Stimulated activated CD8-positive, alpha-beta memory T cell treated with anti-CD3 and anti-CD28 coated beads, Interleukin-7, amount 100 ng/mL, for 1 hour (primary cell): Measurements from ENCODE around the gene TCF7L2.

Experiments
- DNase-seq, 2 donors: peaks; one replicate each; pipeline ENCODE4 v3.0.0-alpha.2; 2020; ENCODE audit warnings: low read depth in 2 of 2

TCF7L2 gene

DNA sequence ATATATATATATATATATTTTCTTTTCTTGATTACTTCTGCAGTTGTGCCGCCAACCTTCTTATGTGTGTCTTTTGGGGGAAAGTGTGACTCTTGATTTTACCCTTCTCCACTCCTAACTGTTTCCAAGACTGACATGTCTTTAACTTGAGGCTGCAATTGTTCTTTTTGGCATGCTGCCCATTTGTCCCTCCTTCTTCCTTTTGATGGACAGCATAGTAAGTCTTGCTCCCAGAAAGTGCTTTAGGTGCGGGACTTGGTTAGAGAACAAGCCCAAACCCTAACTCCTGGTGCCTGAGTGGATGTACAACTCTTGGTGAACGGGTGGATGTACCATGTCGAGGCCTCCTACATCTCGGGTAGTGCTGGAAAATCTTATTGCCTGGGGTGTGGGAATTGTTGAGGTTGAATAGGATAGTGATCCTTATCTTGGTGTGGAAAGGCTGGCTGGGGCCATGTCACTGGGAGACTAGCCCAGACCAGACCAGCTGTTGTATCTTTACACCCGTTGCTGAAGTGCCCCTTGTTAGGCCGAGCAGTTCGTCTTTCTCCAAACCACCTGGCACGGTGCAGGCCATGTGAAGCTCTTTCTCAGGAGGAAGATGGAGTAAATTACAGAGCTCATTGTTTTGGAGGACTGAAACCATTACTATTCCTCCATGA is 16.3 kb downstream of the TCF7L2 start:
- DNase-seq = no peak

DNA sequence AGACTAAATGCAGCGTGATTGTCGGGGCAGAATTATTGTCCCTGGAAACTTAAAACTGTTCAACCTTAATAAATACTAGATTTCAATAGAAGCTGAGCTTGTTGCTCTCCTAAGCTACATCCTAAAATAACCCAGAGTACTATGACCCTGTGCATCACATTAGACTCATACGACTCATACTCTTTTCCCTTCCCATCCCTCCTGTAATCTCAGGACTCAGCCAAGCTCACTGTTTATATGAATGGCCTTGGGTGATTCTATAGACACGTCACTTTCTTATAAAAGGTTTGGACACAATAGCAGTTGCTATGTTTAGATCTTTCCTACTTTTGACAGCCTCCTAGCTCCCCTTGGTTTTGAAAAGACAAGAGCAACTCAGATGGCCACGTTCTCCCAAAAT is 17.2 kb downstream of the TCF7L2 start:
- no peak for DNase-seq

- DNase-seq = no peak
Measured at GRCh38 chr10:112969131-112969530, 19.1 kb downstream of the TCF7L2 start.

DNA sequence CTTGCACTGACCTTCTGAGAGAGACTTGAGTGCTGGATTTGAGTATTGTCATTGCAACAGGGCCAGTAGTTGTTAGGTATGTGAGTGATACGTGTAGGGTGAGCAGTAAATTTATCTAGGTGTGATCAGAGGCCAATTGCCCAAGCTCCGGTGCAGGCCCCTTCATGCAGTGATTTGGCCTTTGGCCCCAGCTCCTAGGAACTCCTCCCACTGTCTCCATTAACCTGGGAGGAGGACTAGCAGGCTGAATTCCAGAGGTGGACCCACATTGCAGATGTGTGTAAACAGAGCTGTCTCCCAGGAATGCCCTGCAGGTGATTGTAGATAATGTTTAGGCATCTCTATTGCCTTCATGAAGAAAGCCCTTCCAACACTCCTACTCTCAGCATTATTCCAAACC is 19.5 kb downstream of the TCF7L2 start:
- DNase-seq = no peak

GRCh38 chr10:112970021-112970420 is 20.0 kb downstream of the TCF7L2 start:
- DNase-seq = no peak

DNA sequence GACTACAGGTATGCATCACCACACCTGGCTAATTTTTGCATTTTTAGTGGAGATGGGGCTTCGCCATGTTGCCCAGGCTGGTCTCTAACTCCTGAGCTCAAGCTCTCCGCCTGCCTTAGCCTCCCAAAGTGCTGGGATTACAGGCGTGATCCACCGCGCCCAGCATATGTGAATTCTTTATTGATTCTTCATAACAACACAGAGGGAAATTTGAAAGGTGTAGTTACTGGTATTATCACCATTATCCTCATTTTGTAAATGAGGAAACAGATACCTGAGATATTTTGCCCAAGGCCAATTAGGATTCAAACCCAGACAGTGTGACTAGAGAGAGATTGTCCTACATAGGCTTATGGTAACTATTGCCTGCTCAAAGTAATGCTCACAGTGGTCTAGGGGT is 22.6 kb downstream of the TCF7L2 start:
- DNase-seq = no peak

DNA sequence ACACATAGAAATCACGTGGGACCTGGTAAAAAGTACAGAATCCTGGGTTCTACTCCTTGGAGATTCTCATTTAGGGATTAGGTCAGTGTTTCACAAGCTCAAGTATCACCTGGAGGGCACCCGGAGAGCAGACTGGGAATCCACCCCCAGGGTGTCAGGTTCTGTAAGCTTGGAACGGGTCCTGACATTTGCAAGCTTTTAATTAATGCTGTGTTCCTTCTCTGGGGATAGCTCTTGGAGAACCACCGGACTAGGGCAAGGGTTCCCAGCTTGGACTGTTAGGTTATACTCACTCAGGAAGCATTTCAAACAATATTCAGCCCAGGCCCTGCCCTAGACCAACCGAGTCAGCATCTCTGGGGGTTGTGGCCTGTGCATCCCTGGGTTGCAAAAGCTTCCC is 23.0 kb downstream of the TCF7L2 start:
- no peak for DNase-seq

DNA sequence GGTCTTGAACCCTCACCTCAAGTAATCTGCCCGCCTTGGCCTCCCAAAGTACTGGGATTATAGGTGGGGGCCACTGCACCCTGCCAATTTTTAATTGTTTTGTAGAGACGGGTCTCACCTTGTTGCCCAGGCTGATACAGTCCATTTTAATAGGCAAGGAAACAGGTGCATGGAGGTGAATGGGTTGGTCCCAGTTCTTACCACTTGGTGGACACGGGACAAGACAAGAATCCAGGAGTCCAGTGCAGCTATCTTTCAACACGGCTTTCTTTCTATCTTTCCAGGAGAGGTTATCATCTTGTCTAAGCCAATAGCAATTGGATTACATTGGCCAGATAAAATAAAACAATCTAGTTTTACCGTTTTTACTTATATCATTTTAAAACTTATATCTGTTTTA is 23.8 kb downstream of the TCF7L2 start:
- no peak for DNase-seq

DNA sequence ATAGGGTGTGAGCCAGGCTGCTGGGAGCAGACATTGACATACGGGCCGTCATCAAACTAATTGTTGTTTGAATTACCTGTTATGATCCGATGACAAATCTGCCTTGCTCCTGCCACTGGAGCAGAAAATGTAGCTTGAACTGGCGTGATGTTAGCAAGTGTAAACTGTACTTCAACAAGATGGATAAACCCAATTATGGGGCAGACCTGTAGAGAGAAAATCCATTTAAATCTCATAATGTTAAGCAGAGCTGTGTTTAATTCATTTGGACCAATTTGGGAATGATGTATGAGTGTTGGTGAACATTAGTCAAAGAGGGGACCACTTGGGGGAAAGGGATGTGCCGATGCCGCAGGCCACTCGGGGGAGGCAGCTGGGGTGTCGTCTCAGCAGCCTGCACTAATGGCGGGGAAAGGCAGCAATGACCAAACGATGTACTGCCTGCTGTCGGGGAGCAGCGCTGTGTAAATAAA is 27.4 kb downstream of the TCF7L2 start:
- no peak for DNase-seq

- no peak for DNase-seq
Measured at GRCh38 chr10:112979927-112980326, 29.9 kb downstream of the TCF7L2 start.

DNA sequence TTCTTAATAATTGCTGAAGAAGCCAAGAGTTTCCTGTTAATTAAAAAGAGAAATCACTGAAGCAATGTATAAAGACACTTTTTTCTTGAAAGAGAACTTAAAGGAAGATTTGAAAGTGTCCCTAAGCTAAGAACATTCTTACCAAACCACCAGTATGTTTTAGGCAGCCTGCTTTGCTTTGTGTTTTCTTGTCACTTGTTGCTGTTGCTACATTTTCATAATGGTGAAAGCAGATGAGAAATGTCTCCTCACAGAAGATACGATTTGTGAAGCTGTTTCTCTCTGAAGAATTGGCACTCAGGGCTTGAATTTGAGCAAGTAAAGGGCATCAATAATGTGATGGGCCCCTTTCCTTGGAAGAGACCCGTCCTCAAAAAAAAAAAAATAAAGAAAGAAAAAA is 30.9 kb downstream of the TCF7L2 start:
- no peak for DNase-seq

DNA sequence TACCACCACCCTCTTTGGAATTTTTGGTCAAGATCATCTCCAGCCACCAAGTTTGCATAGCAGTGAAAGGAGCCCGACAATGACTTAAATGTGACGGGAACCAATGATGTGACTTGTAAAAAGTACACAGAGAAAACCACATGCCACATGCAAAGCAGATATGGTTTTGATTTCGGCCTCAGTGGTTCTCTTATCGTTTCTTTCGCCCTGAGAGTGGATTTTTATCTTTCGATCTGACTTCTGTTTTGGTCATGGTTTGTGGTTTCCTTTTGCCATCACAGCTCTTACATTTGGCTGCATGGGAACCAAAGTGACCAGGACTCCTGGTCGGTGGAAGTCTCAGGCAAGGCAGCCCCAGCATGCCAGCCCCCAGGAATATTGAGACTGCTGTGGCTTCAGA is 31.5 kb downstream of the TCF7L2 start:
- DNase-seq = no peak

DNA sequence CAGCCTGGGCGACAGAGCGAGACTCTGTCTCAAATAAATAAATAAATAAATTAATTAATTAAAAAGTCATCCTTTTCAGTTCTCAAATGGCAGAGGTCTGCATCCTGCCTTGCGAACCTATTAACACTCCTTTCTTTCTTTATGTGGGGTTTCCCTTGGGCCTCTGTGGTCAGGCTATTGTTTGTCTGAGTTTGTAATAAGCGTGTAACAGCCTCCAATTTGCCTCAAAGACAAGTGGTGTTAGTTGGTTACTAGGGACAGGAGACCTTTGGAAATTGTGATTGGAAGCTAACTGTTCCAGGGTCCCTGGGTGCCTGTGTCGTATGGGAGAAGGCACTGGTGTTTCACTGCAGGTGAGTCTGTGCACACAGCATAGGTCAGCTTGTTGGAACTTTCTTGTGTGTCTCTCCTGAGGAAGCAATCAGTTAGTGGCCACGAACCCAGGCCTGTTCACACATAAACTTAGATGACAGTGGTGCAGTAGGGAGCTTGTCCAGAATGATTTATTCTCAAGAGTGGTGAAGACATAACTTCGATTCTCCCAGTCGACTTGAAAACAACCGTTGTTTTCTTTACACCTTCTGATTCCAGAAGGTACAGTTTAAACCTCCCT is 33.5 kb downstream of the TCF7L2 start:
- no peak for DNase-seq

DNA sequence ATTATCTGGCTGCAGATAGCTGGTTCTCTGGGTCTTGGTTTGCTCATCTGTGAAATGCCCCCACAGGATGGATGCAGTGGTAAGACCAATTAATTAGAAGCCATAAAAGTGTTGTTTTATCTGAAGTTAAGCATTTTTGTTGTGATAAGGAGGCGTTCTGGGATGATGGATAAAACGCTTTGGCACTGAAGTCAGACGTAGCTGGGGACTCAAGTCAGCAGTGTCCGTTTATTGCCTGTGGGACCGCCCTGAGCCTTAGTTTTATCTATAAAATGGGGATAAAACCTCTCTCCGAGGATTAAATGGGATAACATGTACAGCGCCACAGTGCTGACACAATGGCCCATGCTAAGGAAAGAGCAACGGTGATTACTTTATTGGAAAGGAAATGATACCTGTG is 34.7 kb downstream of the TCF7L2 start:
- DNase-seq = no peak

GRCh38 chr10:112985690-112986543 is 35.9 kb downstream of the TCF7L2 start:
- DNase-seq = no peak

DNA sequence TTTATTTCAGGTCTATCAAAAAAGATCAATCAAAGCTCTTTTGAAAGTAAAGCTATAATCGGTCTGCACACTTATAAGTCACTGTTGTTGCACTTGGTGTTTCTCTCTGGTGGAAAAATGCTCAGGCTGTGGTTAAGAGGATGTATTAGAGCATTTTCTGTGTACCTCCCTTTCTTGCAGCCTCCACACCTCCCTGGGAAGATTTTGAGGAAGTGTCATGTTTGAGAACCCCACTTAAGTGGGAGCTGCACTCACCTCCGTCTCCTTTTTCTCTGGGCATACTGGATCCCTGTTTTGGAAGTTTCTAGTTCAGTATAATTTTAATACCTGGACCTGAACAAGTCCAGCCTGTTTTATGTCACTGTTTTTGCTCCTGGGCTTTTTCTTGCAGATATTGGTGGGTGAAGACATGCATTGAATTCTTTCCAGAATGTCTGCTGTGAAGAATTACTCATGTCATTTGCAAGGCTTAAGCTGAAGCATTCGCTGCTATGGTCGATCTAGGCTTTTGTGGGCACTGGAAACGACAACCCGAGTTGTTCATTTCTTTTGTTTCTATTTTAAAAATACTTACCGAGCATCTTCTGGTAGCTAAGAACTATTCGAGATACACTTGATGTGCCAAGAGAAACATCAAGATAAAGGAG is 36.6 kb downstream of the TCF7L2 start:
- DNase-seq = no peak

DNA sequence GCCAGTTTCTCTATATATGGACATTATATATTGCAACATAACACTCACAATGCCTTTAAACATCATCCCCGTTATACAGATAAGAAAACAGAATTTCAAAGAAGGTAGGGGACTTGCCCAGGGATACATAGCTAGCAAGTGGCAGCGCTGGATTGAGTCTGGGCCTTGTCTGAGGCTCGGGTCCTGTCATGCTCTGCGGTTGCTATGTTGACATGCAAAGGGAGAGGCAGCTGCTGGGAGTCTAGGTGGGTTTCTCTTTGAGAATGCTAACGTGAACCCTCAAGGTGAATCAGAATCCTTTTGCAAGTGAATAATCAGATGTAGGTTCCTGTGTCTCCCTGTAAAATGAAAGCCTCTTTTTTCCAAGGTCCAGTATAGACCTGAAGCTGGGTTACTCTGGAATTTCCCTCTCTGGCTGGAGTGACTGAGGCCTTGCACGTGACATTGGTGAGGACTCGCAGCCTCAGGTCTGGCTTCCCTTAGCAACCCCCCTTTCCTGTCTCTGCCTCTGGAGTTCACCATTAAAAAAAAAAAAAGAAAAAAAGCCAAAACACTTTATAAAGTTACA is 38.9 kb downstream of the TCF7L2 start:
- no peak for DNase-seq

GRCh38 chr10:112989826-112990225 is 39.8 kb downstream of the TCF7L2 start:
- DNase-seq = no peak

GRCh38 chr10:112990271-112990670 is 40.2 kb downstream of the TCF7L2 start:
- no peak for DNase-seq

- DNase-seq = no peak
Measured at GRCh38 chr10:112991888-112992491, 41.9 kb downstream of the TCF7L2 start.

GRCh38 chr10:112996462-112996861 is 46.4 kb downstream of the TCF7L2 start:
- no peak for DNase-seq

DNA sequence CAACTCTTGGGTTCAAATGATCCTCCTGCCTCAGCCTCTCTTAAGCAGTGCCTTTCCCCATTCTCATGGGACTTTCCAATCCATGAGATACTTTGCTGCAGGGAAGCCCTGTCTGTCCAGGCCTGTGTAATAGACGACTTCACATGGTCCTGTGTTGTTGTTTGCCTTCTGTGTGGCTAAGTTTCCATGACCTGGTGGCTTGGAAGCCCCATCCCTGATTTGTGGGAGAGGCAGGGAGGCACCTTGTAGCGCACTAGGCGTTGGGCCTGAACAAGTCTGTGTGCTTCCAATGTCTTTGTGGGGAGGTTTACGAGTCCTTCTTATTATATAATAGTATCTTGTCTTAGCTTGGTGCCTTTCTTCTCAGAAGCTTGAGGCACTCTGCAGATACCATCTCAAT is 49.1 kb downstream of the TCF7L2 start:
- DNase-seq = no peak
